Measurements from ENCODE around the gene SIMC1. TPM values are rescaled to one million over a fixed set of nuclear protein-coding genes. Genes with fewer than 3 reads are reported as not detected.

Gene SIMC1
- total RNA-seq, 1 donor from 2014 or later: 43.4 TPM

- H3K36me3 Mint-ChIP-seq: peaks cover 11% of the 10 kb centered on the region
- H3K4me1 Mint-ChIP-seq: peaks cover 9% of the 10 kb centered on the region
- no peak for DNase-seq (ENCODE audit: low spot score in 2 of 2, unreplicated experiment in 2 of 2)
- H3K27ac Mint-ChIP-seq: peak overlapping the region; percentile 98
- H3K4me3 Mint-ChIP-seq: peak overlapping the region; percentile 99
- peaks cover 17% of the 10 kb centered on the region for H3K27me3 Mint-ChIP-seq (ENCODE audit: low read depth)
- H3K9me3 Mint-ChIP-seq: no peaks in the 10 kb centered on the region
- TF ChIP-seq CTCF (IDR thresholded peaks at IDR 0.05; ENCODE audit: unreplicated experiment): no peak
These were observed 122.7 kb downstream of the SIMC1 start for GRCh38 chr5:176360894-176361436.

DNA sequence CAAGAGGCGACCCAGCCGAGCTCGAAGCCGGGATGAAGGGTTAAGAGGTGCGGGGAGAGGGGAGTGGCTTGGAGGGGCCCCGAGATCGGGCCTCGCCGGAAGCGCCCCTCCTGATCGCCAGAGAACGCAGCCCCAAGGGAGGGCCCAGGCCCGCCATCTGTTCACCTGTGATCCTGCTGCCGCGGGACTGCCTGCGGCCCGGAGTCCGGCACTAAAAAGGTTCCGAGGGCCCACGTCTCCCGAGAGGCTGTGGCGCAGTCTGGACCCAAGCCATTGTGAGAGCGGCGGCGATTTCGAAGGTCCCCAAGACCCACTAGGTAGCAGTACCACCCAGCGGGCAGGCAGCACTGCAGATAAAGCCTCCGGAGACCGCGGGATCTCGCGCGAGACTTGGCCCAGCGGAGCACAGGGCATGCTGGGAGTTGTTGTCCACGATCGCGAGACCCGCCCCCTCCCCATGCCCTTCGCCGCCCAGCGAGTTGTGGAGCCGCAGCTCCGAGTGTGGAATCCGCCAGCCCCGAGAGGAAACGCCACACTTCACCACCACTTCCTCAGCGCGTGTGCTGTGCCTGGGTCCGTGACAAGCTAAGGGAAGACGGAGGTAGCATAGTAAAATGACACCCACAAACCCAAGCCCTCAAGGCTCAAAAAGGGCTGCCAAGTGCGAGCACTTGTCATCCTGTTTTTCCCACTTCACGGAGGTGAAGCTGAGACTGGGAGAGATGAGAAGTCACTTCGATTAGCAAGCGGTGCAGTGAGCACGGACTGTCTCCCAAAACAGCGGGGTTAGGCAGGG lies 123.4 kb downstream of the SIMC1 start, which contains the start of gene KIAA1191:
KIAA1191 (minus strand) TSS at position 328 of the 796 bp plus-strand sequence. CDS start 2,256 bp downstream, outside the sequence.
- TF ChIP-seq CTCF (IDR thresholded peaks at IDR 0.05; ENCODE audit: unreplicated experiment): no peak

DNA sequence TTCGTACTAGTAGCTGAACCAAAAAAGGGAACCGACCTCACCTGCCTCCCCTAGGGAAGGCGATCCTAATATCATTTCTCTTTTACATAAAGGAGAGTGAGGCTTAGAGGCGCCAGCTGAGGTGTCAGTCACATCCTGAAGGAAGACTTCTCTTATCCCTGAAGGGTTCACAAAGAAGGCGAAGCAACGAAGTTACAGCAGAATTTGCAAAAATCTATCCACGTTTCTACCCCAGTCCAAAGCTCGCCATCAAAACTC lies 123.9 kb downstream of the SIMC1 start:
- Mint-ChIP-seq H3K9me3 (no peaks in the 10 kb centered on the region), H3K27ac (no peak overlapping the region), H3K27me3 (ENCODE audit: low read depth) (peaks cover 17% of the 10 kb centered on the region), H3K36me3 (peaks cover 10% of the 10 kb centered on the region), H3K4me3 (peak overlapping the region; percentile 99), H3K4me1 (peaks cover 13% of the 10 kb centered on the region)
- DNase-seq (ENCODE audit: low spot score in 2 of 2, unreplicated experiment in 2 of 2): no peak
- TF ChIP-seq CTCF (IDR thresholded peaks at IDR 0.05; ENCODE audit: unreplicated experiment): no peak

More for the DNA sequence above, 123.4 kb downstream of the SIMC1 start, which contains the start of gene KIAA1191:
- Mint-ChIP-seq H3K36me3 (peaks cover 11% of the 10 kb centered on the region), H3K4me1 (peaks cover 12% of the 10 kb centered on the region), H3K4me3 (peak within 1 kb of the TSS; percentile 99), H3K9me3 (no peaks in the 10 kb centered on the region), H3K27ac (peak within 1 kb of the TSS; percentile 98), H3K27me3 (ENCODE audit: low read depth) (peaks cover 17% of the 10 kb centered on the region)
- DNase-seq (ENCODE audit: low spot score in 2 of 2, unreplicated experiment in 2 of 2): peak; percentile 82 to 90

DNA sequence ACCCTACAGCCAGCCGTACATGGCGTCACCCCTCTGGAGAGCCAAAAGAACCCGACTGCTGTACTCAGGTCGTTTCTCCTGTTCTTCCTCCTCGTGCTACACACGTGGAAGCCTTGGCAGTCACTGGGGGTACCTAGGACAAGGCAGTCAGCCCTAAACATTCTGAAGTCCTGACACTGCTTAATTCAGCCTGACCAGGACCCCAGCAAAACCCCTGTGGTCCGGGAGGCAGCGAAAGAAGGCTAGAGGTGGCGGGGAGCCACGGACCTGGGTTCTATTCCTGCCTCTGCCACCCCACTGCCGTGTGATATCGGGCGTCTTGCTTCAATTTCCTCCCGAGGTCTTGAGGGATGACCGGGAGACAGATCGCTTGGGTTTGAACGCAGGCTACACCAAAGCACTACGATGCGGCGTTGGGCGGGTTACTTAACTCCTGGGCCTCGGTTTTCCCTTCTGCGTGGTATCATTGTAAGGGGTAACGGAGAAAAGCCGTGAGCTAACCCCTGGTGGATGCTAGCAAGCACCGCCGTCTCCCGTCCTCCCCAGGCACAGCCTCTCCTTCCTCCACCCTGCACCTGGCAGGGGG lies 126.6 kb downstream of the SIMC1 start:
- no peak overlapping the region for H3K27ac Mint-ChIP-seq
- peaks cover 8% of the 10 kb centered on the region for H3K4me1 Mint-ChIP-seq
- TF ChIP-seq CTCF (IDR thresholded peaks at IDR 0.05; ENCODE audit: unreplicated experiment): no peak
- DNase-seq (ENCODE audit: low spot score in 2 of 2, unreplicated experiment in 2 of 2): no peak
- peak overlapping the region; percentile 54 for H3K4me3 Mint-ChIP-seq
- no peaks in the 10 kb centered on the region for H3K9me3 Mint-ChIP-seq
- peaks cover 17% of the 10 kb centered on the region for H3K27me3 Mint-ChIP-seq (ENCODE audit: low read depth)
- H3K36me3 Mint-ChIP-seq: peaks cover 15% of the 10 kb centered on the region

DNA sequence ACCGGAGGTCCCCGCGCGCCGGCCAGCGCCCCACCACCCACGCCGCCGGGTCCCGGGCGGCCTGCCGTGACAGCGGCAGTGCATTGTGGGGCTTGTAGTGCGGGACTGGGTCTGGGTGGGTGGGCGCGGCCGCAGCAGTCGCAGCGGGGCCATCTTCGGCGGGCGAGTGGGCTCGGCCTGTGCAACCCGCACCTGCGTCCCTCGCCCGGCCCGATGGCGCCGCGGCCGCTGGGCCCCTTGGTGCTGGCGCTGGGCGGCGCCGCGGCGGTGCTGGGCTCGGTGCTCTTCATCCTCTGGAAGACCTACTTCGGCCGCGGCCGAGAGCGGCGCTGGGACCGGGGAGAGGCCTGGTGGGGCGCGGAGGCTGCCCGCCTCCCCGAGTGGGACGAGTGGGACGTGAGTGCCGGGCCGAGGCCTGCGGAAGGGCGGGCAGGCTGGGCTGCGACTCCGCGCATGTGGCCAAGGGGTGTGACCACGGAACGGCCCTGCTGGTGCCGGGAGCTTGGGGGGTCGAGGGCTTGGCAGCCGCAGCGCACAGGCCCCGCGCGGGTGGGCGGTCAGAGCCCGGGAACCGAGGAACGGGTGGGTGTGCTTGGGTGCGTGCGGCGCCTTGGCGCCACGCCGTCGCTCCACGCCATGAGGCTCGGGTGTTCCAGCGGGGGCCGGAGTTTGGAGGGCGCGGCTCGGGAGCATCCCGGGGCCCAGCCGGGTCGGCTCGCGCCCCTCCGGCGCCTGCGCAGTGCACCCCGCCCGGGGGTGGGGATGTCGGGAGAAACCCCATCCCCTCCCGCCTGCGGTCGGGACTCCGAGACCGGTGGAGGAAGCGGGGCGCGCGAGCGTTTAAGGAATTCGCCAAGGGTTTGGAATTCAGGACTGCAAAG lies 127.4 kb downstream of the SIMC1 start, which contains the start of gene ARL10:
ARL10 (plus strand) TSS at position 137 of the 881 bp plus-strand sequence; CDS start at position 214, 77 bp downstream.
- Mint-ChIP-seq H3K4me1 (peaks cover 8% of the 10 kb centered on the region), H3K9me3 (no peaks in the 10 kb centered on the region), H3K27me3 (ENCODE audit: low read depth) (peaks cover 17% of the 10 kb centered on the region), H3K4me3 (peak within 1 kb of the TSS; percentile 69), H3K27ac (no peak within 1 kb of the TSS), H3K36me3 (peaks cover 19% of the 10 kb centered on the region)
- no peak for TF ChIP-seq CTCF (IDR thresholded peaks at IDR 0.05; ENCODE audit: unreplicated experiment)
- DNase-seq (ENCODE audit: low spot score in 2 of 2, unreplicated experiment in 2 of 2): peak; percentile 46 to 69
